HEK293 (cell line): Measurements from ENCODE around the gene UBA6.

Experiments
- CTCF ChIP-seq: fragments of 450-650 bp; formaldehyde crosslinking; IDR thresholded peaks from 2 replicates; pipeline ENCODE4 v1.5.1; 2016; ENCODE audit warnings: missing biosample characterization, missing genetic modification characterization
- KLF10 ChIP-seq: fragments of 450-650 bp; IDR thresholded peaks from 2 replicates; pipeline ENCODE4 v1.5.1; 2018; ENCODE audit warnings: missing biosample characterization, mild to moderate bottlenecking, missing genetic modification characterization
- REST ChIP-seq: fragments of 450-650 bp; formaldehyde crosslinking; IDR thresholded peaks from 2 replicates; pipeline ENCODE4 v1.5.1; 2016; ENCODE audit warnings: missing biosample characterization, missing genetic modification characterization
- ZNF19 ChIP-seq: fragments of 450-650 bp; formaldehyde crosslinking; IDR thresholded peaks from 2 replicates; pipeline ENCODE4; 2016; ENCODE audit warnings: missing biosample characterization, missing genetic modification characterization, low read depth

GRCh38 chr4:67750691-67751090, 49.7 kb upstream of the UBA6 start:
- TF ChIP-seq CTCF (no peak), ZNF19 (no peak), REST (tag by site-specific recombination) (no peak), KLF10 (tag by site-specific recombination) (no peak)
